GM18873 (cell line): ENCODE results near the gene SLC35G1.

Experiments
- ATAC-seq: cut with Tn5 transposase; IDR thresholded peaks from one replicate; pipeline ENCODE4 v1.9.1; 2021; ENCODE audit warnings: mild to moderate bottlenecking, moderate library complexity, moderate number of reproducible peaks; ENCODE audit not compliant: unreplicated experiment, low FRiP score

SLC35G1 gene

GRCh38 chr10:93875032-93875358, 18.8 kb upstream of the SLC35G1 start:
- ATAC-seq: no peak

- no peak for ATAC-seq
Observed at GRCh38 chr10:93876381-93876780, 17.4 kb upstream of the SLC35G1 start.

GRCh38 chr10:93879273-93879672, 14.5 kb upstream of the SLC35G1 start:
- ATAC-seq: no peak

- ATAC-seq: no peak
Observed at GRCh38 chr10:93894516-93895378, 969 bp downstream of the SLC35G1 start.

DNA sequence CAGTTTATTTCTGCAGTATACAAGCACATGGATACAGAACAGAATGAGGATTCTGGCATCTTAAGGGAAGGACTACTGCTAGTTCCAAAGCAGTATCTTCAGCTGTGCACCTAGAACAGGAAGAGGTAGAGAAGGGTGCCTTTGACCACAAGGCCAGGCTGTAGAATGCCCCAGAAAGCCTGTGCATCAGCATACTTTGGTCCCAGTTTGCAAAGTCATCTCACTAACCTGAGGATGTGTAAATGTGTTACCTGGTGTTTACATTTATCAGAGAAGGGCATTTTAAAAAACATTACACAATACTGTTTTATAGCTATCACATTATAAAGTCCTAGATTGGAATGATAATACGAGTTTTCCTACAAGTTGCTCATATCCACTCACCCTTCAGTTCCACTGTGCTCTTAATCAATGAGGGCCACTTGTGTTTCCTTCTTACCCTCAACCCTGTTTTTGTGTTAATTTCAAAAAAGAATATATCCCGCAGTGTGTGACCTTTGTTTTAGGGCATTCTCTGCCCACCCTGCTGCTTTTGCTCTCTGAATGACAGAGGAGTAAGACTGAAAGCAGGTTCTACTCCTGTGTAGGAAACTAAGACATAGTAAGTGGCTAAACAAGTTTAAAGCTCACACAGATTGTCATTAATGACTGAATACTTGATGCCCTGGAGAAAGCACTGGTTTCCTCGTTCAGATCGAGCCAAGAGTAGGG, 3.4 kb downstream of the SLC35G1 start:
- no peak for ATAC-seq

DNA sequence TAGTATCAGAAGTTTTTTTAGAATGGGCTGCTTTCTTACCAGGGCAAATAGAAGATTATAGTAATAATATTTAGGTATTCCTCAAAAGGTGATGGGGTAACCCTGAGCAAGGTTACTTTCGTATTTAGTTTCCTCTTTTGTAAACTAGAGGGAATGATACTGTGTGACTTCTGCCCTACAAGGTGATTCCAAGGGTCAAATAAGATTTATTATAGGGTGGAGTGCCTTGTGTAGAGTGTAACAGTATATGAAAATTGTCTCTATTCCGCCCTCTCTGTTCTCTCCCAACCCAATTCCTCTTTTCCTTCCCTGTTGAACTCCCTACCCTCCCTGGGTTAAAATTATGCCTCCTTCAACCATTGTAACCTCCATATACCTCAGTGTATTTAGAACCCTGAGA, 5.3 kb downstream of the SLC35G1 start:
- no peak for ATAC-seq

DNA sequence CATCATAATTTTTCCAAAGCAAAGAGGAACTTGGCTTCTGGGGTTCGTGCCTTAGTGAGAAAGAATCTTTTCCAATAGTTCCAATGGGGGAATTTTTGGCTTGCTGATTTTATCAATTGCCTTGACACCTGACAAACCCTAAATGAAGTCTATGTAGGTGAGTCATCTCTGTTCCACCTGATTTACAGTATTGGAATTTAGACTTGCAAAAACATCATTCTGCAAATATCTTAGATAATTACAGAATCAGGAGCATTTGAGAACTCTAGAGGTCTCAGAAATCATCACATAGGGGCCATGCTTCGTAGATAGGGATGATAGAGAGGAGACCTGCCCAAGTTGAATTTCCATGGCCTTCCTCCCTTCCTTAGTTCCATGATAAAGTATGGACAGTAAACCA, 9.3 kb downstream of the SLC35G1 start:
- ATAC-seq: no peak

DNA sequence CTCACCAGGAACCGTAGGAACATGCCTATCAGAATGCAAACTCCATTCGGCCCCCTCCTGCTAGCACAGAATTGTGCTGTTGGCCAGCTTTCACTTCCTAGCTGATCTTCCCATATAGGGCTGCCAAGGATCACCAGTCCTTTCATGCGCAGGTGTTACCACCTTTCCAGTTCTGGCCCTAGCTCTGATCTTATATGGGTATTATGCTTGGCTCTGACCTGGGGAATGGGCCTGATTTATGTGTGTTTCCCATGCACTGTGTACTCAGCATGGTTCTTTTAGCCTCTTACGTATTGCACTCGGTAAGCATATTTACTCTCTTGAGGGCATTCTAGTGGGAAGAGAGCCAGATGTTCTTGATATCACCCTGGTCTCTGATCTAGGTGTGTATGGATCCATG, 11.1 kb downstream of the SLC35G1 start:
- no peak for ATAC-seq

DNA sequence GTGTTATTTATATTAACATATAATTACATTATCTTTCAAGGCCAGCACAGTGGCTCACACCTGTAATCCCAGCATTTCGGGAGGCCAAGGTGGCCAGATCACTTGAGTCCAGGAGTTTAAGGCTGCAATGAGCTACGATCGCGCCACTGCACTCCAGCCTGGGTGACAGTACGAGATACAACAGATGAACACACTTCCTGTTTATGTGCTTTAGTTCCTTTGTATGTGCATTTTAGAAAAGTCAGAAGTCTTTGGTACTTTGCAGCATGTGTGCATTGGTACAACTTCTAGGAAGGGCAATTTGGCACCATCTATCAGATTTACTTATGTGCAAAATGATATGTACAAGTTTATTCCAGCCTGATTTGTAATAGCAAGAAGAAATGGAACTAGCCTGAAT, 13.3 kb downstream of the SLC35G1 start:
- ATAC-seq: no peak

DNA sequence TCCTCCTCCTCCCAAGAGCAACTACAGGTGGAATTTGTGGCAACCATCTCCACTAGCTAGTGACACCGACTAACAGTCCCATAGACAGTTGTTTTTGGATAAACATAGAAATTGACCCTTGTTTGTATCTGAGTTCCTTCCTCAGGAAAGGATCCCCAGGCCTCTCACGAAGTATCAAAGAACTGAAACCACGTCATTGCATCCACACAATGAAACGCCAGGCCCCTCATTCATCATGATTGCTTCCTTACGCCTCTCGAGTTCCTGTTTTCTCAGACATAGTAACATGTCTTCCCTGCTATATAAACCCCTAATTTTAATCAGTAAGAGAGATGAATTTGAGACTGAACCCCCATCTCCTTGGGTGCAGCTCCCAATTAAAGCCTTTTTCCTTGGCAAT, 18.1 kb downstream of the SLC35G1 start:
- ATAC-seq: no peak

DNA sequence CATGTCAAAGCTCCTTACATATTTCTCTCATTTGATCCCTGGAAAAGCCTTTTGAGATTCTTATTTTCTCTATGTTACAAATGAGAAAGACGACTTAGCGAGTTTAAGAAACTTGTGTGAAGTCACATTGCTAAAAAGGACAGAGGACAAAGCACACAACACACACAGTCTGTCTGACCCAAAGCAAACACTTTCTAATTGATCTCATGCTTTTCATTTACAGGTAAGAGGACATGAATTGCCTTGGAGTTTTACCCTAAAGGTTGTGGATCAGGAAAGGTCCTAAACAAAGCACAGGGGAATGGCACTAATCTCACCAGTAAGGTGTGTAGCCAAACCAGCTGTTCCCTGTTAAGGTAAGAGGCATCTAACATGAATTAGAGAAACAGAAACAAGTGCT, 18.7 kb downstream of the SLC35G1 start:
- ATAC-seq: no peak

DNA sequence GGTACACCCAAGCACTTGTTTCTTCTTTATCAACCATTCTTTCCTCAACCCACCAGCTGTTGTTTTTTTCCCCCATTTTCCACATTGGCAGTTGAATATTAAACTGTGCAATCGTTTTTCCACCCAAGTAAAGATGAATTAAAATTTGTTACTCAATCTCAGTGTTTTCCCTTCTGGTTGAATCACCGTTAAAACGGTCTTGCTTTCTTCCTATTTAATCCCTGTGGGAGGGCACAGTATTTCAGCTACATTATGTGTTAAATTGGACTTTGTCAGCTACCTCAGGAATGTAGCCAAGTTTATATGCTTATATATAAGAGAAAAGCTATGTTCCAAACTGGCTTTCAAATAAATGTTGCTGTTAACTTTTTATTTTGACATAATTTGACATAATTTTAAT, 19.9 kb downstream of the SLC35G1 start:
- no peak for ATAC-seq

DNA sequence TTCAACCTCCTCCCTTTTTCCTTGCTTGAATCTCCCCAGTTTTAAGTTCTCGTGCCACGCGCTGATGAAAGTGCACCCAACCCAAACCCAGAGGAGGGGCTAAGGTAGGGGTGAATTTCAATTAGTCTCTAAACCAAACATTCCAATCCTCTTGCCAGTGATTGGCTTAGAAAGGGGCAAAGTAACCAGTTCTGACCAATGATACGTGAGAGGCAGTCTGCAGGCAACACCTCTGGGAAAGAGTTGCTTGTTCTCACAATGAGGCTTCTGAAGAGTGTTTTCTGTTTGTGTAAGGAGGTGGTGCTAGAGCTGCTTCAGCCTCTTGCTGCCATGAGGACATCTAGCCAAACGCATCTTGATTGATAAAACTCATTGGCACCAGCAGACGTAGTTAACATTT, 21.8 kb downstream of the SLC35G1 start:
- ATAC-seq: no peak

GRCh38 chr10:93916257-93917063, 22.7 kb downstream of the SLC35G1 start:
- no peak for ATAC-seq

GRCh38 chr10:93917064-93917391, 23.2 kb downstream of the SLC35G1 start:
- ATAC-seq: no peak

- ATAC-seq: no peak
Observed at GRCh38 chr10:93917821-93918220, 24.0 kb downstream of the SLC35G1 start.

DNA sequence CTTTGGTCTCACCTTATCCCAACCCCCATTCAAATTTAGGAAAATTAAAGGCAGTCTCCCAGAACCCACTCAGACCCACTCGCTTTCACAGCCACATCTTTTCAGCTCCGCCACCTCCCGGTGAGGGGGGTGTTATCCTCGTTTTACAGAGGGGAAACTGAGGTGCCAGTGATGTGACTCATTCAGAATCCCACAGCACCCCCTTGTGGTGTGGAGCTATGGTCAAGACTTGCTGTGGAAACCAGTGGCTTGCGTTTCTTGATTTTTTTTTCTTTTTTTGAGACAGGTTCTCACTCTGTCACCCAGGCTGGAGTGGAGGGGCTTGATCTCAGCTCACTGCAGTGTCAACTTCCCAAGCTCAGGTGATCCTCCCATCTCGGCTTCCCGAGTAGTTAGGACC, 27.6 kb downstream of the SLC35G1 start:
- ATAC-seq: no peak

- no peak for ATAC-seq
Observed at GRCh38 chr10:93926613-93927012, 32.8 kb downstream of the SLC35G1 start.

DNA sequence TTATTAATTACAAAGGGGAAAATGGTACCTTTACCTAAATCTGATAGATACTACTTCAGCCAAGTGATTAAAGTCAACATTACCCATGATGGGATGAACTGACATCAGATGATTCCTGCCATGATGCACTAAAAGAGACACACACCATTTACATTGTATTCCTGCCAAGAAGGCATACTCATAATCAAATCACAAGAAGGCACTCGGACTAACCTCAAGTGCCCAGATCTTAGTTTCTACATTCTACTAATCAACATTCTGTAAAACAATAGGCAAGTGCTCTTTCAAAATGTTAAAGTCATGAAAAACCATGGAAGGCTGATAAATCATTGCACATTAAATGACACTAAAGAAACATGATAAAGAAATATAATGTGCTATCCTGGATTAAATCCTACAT, 44.4 kb downstream of the SLC35G1 start:
- ATAC-seq: no peak

GRCh38 chr10:93940881-93941280, 47.1 kb downstream of the SLC35G1 start:
- no peak for ATAC-seq

DNA sequence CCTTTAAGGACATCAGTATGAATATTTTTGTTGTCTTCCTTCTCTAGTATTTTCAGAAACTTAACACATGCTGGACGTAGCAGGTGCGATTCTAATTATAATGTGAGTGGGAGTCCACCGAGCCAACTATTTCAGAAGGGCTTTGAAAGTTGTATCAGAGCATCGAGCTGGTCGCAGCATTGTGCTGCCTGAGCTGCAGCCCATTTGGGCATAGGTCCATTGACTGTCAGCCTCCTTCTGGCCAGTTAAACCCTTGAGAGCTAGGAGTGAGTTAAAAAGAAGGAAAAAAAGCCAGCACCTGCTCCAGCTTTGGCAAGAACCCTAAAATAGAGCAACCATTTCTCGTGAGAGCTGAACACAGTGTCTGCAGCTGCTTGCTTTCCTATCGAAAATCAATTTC, 47.8 kb downstream of the SLC35G1 start:
- ATAC-seq: no peak
